Measurements from ENCODE around the gene SLC46A2. TPM values are rescaled to one million over a fixed set of nuclear protein-coding genes. Genes with fewer than 3 reads are reported as not detected.

The SLC46A2 gene, protein sequence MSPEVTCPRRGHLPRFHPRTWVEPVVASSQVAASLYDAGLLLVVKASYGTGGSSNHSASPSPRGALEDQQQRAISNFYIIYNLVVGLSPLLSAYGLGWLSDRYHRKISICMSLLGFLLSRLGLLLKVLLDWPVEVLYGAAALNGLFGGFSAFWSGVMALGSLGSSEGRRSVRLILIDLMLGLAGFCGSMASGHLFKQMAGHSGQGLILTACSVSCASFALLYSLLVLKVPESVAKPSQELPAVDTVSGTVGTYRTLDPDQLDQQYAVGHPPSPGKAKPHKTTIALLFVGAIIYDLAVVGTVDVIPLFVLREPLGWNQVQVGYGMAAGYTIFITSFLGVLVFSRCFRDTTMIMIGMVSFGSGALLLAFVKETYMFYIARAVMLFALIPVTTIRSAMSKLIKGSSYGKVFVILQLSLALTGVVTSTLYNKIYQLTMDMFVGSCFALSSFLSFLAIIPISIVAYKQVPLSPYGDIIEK
- total RNA-seq = not detected
- long read RNA-seq = 0 reads

DNA sequence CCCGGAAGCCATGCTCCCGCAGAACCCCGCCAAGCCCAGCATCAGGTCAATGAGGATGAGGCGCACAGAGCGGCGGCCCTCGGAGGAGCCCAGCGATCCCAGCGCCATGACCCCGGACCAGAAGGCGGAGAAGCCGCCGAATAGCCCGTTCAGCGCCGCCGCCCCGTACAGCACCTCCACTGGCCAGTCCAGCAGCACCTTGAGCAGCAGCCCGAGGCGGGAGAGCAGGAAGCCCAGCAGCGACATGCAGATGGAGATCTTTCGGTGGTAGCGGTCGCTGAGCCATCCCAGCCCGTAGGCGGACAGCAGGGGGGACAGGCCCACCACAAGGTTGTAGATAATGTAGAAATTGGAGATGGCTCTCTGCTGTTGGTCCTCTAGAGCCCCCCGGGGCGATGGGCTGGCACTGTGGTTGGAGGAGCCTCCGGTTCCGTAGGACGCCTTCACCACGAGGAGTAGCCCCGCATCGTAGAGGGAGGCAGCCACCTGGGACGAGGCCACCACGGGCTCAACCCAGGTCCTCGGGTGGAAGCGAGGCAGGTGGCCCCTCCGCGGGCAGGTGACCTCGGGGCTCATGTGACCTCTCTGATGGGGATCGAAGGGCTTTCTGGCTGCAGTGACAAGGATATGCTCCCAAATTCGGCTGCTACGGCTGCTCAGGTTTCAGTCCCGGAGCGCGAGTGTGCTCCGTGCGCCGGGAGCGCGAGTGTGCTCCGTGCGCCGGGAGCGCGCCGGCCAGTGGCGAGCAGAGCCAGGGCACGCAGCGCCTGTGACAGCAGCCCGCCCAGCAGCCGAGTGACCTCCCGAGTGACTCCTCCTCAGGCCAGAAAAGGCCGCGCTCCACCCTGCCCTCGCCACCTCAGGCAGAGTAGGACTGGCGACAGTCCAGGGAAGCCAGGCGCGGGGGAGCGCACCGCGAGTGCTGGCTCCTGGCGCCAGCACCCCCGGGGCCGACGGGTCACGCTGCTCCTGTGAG, at the start of gene SLC46A2:
Gene SLC46A2, minus strand, starts transcription at position 771 of the 976 bp plus-strand sequence. Its CDS starts 195 bp downstream, at position 576.
- ATAC-seq = peak; percentile 91
- peak; percentile 68 for DNase-seq
- intact Hi-C loops (cut with micrococcal nuclease) = no loop called here

DNA sequence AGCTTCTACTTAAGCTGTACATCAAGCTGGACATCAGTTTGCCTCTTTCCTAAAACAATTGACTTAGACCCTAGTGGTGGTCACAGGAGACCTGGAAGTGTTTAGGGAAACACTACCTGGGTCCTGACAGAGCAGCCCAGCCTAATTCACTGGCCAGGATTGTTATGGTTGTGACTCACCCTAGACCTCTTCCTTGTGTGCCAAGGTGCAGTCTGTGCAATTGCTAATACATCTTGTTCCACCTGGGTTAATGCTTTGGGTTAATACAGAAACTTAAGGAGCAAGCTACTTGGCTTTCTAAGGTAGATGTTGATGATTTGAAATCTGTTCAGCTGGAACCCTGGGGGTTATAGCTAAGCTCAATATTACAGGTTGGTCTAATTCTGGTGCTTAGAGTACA, 48.7 kb upstream of the SLC46A2 start:
- DNase-seq (no peak), ATAC-seq (no peak)
- intact Hi-C loops (cut with micrococcal nuclease) = no loop called here

DNA sequence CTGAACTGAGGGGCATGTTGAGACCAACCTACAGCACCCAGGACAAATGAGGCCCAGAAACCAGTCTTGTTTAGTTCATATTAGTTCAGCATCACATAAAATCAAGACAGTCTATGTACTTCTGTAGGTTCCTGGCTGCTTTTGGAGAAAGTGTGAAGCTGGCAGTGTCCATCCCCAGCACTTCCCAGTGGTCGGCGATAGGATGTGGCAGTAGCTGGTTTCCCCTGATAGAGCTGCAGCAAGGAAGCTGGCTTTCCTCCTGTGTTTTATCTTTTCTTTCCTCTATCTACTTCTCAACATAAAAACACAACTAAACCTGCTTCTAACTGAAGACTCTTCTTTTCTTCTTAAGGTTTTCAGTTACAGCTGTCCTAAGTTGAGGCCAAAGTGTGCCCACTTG, 43.0 kb upstream of the SLC46A2 start:
- intact Hi-C loops (cut with micrococcal nuclease) = no loop called here
- no peak for DNase-seq
- no peak for ATAC-seq

DNA sequence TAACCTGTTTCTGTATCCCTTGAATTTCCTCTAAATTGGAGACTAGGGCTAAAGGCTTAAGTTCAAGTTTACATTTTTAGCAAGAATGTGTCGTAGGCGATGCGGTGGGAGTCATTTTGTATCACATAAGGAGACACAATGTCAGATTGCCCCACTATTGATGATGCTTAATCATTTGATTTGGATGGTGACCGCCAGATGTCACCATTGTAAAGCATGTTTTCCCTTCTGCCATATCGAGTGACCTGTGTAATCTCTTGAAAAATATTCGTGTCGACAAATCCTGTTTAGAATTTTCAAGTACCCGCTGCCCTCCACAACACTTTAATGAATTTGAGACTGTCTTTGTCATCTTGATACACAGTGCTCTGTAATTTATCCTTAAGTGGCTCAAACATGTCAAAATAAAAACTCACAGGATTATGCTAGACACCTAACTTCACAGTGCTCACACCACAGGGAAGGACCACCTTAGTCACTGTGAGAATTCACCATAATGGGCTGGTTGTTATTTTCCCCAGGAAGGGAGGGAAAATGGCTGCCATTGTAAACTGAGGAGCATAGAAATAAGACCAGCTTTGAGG, 34.5 kb upstream of the SLC46A2 start:
- ATAC-seq (no peak), DNase-seq (no peak)
- intact Hi-C loops (cut with micrococcal nuclease) = no loop called here

DNA sequence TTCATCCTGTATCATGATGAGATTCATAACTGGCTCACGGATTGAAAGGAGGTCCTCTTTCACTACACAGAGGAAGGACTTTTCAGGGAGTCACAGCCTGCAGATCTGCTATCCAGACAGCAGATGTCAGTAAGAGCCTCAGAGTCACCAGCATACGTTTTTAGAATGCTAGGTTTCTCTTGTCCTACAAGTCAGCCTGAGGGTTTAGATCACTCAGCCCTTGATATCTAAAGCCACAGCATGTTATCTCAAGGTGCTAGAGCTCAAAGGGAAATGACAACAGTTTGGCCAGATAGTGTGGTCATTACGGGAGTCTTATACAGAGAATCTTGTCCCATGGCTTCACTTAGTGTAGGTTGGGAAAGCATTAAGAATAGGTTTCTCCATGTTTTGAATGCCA, 30.9 kb upstream of the SLC46A2 start:
- ATAC-seq (peak; percentile 57), DNase-seq (no peak)
- intact Hi-C loops (cut with micrococcal nuclease) = no loop called here

DNA sequence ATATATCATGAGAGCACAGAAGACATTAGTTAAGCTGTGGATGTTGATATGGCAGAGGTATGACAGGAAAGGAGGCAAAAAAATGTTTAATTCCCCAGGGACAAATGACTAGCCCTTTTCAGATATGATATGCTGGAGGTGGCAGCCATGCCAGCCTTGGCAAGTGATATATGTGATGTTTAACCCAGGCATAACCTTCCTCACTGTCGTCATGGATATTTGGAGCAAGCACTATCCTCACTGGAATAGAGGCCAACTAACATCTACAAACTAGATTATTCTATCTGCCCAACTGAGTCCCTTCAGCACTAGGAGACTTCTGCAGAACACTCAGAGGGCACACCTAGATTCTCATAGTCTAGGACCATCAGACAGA, 27.3 kb upstream of the SLC46A2 start:
- intact Hi-C loops (cut with micrococcal nuclease) = no loop called here
- ATAC-seq = no peak

DNA sequence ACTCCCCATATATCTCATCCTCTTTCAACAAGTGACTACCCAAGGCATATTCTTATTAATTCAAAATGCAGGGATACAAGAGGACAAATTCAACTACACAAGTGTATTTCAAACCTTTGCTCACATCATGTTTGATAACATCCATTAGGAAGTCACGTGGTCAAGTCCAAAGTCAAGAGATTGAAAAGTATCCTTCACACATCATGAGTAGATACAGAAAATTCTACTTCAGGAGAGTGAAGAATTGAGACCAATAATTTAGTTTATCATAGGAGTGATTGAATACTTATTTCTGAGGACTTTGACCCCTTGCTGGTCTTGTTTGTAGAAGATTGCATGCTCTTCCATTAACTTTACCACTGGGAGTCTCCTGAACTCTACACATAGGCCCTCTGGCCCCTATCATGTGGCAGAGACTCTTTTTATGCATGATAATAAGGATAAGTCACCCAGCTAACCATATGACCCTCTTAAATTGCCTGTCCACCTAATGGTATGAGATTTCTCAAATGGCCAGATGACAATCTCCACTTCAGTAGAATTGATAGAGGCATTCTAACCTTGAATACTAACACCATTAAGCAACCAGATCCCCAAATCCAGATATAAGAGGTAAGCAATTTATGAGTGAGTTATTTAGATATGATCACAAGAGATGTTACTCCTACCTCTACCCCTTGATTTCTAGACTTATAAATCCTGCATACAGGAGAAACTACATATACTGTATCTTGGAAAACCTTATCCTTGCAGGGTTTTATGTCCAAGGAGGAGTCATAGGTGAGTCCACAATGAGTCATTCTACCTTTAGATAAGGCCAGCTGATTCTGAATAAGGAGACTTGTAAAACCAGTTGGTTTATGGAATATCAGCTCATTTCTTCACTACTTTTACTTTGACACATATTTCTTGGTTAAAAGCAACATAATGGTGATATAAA, 26.6 kb upstream of the SLC46A2 start:
- ATAC-seq (no peak), DNase-seq (no peak)
- intact Hi-C loops (cut with micrococcal nuclease) = no loop called here

More for the DNA sequence above, 27.3 kb upstream of the SLC46A2 start:
- DNase-seq = no peak

DNA sequence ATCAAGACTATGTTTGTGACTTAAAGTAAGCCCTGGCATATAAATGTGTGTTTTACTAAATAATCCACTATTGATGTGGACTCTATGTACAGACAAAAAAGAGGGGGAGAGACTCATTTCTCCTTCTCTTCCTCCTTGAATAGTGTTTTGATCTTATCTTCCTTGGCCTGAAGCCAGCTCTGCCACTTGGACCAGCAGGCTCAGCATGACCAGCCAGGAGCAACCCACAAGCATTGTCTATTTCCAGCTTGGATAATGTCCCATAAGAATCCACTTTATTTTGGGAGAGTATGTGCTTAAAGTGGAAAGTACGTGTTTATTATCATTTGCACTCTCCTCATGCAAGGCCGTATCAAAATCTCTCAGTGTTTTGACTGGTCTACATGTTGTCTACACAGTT, 23.8 kb upstream of the SLC46A2 start:
- no peak for DNase-seq
- peak; percentile 51 for ATAC-seq
- intact Hi-C loops (cut with micrococcal nuclease) = no loop called here

DNA sequence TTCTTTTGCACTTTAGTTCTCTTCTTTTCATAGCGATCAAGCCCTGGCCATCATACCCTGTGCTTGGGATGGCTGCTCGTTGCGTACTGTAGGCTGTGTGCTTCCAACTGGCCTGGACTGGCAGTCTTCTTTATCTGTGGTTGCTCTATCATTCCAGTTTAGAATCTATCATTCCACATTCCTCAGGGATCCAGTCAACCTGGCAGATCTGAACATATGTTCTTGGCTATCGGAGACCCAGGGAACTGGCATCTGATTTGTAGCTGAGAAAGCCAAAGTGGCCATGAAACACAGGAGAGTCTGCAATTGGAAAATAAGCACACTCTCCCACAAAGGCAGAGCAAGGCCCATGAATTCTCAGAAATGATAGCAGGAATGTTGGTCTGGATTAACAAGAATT, 22.6 kb upstream of the SLC46A2 start:
- intact Hi-C loops (cut with micrococcal nuclease) = no loop called here
- ATAC-seq (no peak), DNase-seq (no peak)

DNA sequence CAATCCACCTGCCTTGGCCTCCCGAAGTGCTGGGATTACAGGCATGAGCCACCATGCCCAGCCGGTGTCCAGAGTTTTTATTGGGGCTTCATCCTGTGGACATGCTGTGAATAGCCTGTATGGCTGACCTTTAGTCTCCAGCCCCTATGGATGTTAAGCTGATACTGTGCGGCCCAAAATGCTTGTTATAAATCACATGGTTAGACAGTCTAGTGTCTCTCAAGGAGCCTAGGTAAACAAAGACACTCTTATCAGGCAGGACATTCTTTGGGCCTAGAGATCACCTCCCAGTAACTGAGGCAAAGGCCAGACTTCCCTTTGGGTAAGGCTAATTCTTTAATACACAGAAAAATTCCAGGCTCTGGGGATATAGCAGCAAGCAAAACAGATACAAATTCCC, 22.0 kb upstream of the SLC46A2 start:
- intact Hi-C loops (cut with micrococcal nuclease) = no loop called here
- DNase-seq (no peak), ATAC-seq (no peak)

DNA sequence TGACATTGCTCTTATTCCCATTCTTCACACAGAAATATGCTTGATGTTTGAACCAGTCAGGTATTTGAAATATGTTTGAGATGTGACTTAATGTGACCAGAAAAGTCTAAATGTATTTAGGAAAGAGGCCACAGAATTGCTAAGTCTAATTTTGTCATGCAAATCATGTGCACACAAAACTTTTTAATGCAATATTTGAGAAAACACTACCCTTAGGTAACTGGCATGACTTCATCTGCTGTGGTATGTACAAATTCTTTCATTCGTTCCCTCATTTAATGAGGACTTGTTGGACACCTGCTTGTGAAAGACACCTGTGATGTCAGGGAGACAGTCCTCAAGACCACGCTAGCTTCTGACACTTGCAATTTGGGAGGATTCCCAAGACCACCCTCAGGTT, 21.1 kb upstream of the SLC46A2 start:
- no peak for DNase-seq
- intact Hi-C loops (cut with micrococcal nuclease) = no loop called here
- ATAC-seq = no peak

DNA sequence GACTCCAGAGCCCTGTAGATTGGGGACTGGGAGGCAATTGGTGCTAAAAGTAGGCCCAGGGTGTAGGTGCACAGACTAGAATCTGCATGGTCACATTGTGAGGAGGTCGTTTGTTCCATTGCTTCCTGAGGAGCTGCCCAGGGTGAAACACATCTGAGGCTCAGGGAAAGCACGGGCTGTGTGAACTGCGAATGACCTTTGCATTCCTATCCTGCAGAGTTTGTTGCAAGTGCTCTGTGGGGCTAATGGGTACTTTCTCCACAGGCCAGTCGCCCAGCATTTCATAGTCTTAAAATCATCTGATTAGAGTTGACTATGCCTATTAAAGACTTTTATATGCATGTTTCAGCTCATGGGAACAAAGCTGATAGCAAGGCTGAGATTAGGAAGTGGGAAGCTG, 14.4 kb upstream of the SLC46A2 start:
- DNase-seq (no peak), ATAC-seq (no peak)
- intact Hi-C loops (cut with micrococcal nuclease) = no loop called here

DNA sequence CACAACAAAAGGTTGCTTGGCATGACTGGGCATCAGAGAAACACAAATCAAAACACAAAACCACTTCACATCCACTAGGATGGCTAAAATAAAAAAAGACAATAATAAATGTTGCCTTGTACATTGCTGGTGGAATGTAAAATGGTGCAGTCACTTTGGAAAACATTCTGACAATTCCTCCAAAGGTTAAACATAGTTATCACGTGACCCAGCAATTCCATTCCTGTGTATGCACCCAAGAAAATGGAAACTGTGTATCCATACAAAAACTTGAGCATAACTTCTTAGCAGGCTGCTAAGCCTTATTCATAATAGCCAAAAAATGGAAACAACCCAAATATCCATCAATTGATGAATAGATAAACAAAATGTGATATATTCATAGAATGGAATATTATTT, 10.2 kb upstream of the SLC46A2 start:
- no peak for DNase-seq
- intact Hi-C loops (cut with micrococcal nuclease) = no loop called here
- no peak for ATAC-seq

DNA sequence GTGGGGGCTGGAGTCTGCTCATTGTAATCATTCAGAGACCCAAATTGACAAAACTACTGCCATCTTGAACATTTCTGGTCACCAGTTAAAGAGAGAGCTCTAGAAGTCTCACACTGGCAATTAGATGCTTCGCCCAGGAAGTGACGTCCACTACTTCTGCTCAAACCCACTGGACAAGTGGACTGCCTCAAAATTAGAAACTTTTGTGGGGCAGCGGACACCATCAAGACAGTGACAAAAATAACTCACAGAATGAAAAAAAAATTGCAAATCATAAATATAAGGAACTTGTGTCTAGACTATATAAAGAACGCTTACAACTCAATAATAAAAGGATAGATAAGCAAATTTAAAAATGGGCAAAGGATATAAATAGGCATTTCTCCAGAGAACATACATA, 9.8 kb upstream of the SLC46A2 start:
- intact Hi-C loops (cut with micrococcal nuclease) = no loop called here
- ATAC-seq (no peak), DNase-seq (no peak)

DNA sequence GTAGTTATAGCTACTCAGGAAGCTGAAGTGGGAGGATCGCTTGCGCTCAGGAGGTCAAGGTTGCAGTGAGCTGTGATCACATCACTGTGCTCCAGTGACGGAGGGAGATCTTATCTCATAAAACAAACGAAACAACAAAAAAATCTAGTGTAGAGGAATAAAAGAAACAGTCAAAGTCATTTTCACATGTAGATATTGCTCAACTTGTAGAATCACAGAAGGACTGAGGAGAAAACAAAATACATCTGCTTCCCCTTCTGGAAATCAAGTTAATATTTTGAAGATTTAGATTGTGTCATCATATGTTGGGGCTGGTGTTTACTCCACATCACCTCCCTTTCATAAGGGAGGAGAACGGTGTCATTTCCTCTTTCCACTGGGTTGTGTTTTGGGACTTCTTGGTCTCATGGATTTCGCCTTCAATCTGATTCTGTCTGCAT, 8.2 kb upstream of the SLC46A2 start:
- intact Hi-C loops (cut with micrococcal nuclease) = no loop called here
- DNase-seq (no peak), ATAC-seq (no peak)

DNA sequence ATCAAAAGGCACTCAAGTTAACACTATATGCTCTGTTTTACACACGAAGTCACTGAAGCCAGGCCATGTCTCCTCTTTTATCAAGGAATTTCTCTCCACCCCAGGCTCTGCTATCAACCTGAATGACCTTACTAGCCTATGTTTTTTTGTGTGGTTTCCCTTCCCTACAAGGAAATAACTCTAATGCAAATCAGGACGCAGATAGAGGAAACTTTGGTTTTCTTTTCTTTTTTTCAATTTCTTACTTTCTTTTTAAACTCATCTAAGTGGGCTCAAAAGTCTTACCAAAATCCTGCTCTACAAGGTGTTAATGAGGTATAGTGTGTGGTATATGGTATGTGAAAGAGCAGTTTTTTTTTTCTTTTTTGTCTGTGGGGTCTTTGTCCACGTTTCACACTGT, 5.5 kb upstream of the SLC46A2 start:
- intact Hi-C loops (cut with micrococcal nuclease) = no loop called here
- no peak for ATAC-seq
- DNase-seq = no peak

DNA sequence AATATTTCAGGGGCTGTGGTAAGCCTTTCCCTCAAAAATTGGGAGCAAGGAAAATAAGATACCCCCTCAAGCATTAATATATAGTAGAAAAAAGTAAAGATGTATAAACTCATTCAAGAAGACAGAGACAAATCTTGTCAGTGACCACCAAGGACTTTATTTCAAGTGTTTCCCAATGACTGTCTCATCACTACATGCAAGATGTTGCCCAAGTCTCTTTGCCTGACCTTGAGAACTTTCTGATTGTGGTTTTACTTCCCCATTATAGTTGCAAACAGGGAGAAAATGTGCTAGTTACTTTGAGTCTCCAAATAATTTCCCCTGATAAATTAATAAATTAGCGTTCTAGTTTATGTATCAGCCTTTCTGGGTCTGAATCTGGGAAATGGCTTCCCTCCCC, 4.0 kb upstream of the SLC46A2 start:
- ATAC-seq (no peak), DNase-seq (no peak)
- intact Hi-C loops (cut with micrococcal nuclease) = no loop called here

DNA sequence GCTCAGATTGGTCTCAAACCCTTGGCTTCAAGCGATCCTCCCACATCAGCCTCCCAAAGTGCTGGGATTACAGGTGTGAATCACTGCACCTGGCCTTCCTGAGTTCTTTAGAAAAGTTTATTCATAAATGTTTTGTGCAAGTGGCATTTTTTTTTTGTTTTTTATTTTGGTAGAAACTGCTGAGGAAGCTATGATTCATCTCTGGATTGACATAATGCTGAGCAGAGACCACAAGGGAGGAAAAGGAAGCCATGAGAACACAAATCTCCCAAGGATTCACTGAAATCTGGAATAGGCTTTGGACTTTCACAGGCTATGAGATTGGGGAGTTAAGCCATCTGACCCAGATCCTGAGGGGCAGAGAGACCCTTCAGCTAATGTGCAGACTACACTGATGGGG, 3.4 kb upstream of the SLC46A2 start:
- intact Hi-C loops (cut with micrococcal nuclease) = no loop called here
- DNase-seq = no peak
- ATAC-seq = no peak

DNA sequence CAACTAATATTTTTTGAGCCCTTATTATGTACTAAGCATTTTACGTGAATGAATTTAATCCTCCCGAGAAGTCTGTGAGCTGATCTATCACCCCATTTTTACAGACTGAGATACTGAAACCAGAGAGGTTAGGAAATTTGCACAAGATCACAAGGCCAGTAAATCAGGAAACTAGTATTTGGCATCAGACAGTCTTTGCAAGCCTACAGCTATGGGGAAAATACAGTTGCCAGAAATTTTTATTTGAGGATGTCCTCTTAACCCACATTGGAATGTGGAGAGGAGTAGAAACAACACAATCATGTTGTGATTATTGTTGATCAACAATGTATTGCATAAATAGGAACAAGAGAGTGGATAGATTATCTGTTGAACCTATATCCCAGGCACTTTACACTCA, 2.3 kb upstream of the SLC46A2 start:
- ATAC-seq (no peak), DNase-seq (no peak)
- intact Hi-C loops (cut with micrococcal nuclease) = no loop called here
